ENCODE measurements around the gene MAN1C1. TPM values are rescaled to one million over a fixed set of nuclear protein-coding genes. Genes with fewer than 3 reads are reported as not detected.
A peak's percentile ranks its signal among the peaks of the same experiment; 100 is the strongest.

The MAN1C1 gene
- total and polyA plus RNA-seq, 9 of the 15 experiments (the other 6 are each of a cell fraction or from before 2014, with no cell fraction given), result 0.04 to 0.44 (median 0.10) TPM; not detected in 3

DNA sequence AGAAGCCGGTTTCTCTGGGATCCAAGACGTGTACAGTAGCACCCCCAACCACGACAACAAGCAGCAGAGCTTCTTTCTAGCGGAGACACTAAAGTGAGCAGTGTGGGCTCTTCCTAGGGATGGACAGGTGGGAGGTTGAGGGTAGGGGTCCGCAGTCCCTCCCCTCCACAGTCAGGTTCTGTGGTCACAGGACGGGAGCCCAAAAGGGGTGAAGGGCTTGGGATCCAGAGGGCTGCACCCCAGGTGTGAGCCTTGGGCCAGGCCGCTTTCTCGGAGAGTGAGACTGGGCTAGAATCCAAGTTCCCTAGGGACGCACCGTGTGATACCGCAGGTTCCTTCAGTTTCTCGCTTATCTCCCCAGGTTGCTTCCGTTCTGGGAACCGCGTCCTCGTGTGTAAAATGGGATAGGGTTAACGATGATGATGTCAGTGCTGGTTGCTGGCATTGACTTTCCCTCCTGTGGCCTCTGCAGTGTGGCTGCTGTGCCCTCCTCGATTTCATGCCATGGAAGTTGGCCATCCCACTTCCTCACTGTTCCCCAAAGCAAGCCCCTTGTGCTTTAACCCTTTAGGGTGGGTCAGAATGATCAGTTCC is 166.1 kb downstream of the MAN1C1 start (continued):
- TF ChIP-seq XRCC3 (IDR thresholded peaks at IDR 0.05), result no peak
- TF ChIP-seq MEF2A (IDR thresholded peaks at IDR 0.05; ENCODE audit: control insufficient read depth, low read depth, low read length), result no peak
- TF ChIP-seq, protein P1, sequence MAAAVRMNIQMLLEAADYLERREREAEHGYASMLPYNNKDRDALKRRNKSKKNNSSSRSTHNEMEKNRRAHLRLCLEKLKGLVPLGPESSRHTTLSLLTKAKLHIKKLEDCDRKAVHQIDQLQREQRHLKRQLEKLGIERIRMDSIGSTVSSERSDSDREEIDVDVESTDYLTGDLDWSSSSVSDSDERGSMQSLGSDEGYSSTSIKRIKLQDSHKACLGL (CRISPR knock-in tag; IDR thresholded peaks at IDR 0.05; ENCODE audit: borderline replicate concordance, poor library complexity, severe bottlenecking), result no peak
- TF ChIP-seq, protein P2, sequence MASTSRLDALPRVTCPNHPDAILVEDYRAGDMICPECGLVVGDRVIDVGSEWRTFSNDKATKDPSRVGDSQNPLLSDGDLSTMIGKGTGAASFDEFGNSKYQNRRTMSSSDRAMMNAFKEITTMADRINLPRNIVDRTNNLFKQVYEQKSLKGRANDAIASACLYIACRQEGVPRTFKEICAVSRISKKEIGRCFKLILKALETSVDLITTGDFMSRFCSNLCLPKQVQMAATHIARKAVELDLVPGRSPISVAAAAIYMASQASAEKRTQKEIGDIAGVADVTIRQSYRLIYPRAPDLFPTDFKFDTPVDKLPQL (IDR thresholded peaks at IDR 0.05; ENCODE audit: extremely low read depth, insufficient read length), result no peak
- no peak for TF ChIP-seq CTCF (IDR thresholded peaks at IDR 0.05 in 2 of 3, conservative IDR thresholded peaks at IDR 0.05 in 1 of 3; ENCODE audit: insufficient read depth in 2 of 3, low read depth in 1 of 3, low read length in 3 of 3)
- TF ChIP-seq KAT7 (CRISPR knock-in tag; IDR thresholded peaks at IDR 0.05; ENCODE audit: borderline replicate concordance), result no peak
- no peak for TF ChIP-seq ZNF707 (CRISPR knock-in tag; conservative IDR thresholded peaks at IDR 0.05)
- no peak for TF ChIP-seq FUS (optimal IDR thresholded peaks at IDR 0.05; ENCODE audit: low read depth, low read length)
- no peak for TF ChIP-seq MEIS2 (IDR thresholded peaks at IDR 0.05; ENCODE audit: partially characterized antibody)
- peak; percentile 21; the same call in 1 of the 2 replicates for TF ChIP-seq ZNF24 (IDR thresholded peaks at IDR 0.05)
- TF ChIP-seq SRSF3 (IDR thresholded peaks at IDR 0.05; ENCODE audit: insufficient read depth, low read length), result no peak
- TF ChIP-seq FOXK1 (CRISPR knock-in tag; IDR thresholded peaks at IDR 0.05; ENCODE audit: borderline replicate concordance), result no peak
- TF ChIP-seq CEBPB (tag; IDR thresholded peaks at IDR 0.05), result no peak
- TF ChIP-seq HCFC1 (IDR thresholded peaks at IDR 0.05; ENCODE audit: low read depth, low read length), result no peak
- no peak for TF ChIP-seq CBX8 (IDR thresholded peaks at IDR 0.05; ENCODE audit: borderline replicate concordance, extremely low read depth, low read depth, low read length, poor library complexity, severe bottlenecking)
- TF ChIP-seq TGIF2 (CRISPR knock-in tag; IDR thresholded peaks at IDR 0.05), result no peak
- no peak for TF ChIP-seq LCOR (CRISPR knock-in tag; IDR thresholded peaks at IDR 0.05)
- no peak; a peak in 1 of 4 replicates for TF ChIP-seq MNT (conservative IDR thresholded peaks at IDR 0.05)
- TF ChIP-seq EZH2 (IDR thresholded peaks at IDR 0.05; ENCODE audit: borderline replicate concordance, low read depth, low read length), result no peak
- TF ChIP-seq MAFF (IDR thresholded peaks at IDR 0.05; ENCODE audit: low read length), result no peak
- TF ChIP-seq XRCC5 (IDR thresholded peaks at IDR 0.05; ENCODE audit: low read depth, low read length), result no peak
- TF ChIP-seq, protein P3, sequence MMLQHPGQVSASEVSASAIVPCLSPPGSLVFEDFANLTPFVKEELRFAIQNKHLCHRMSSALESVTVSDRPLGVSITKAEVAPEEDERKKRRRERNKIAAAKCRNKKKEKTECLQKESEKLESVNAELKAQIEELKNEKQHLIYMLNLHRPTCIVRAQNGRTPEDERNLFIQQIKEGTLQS (IDR thresholded peaks at IDR 0.05), result peak; percentile 91
- TF ChIP-seq, protein P3 (CRISPR knock-in tag; conservative IDR thresholded peaks at IDR 0.05), result no peak
- TF ChIP-seq ZFPM2 (CRISPR knock-in tag; IDR thresholded peaks at IDR 0.05), result no peak
